ENCODE data around the gene WNT7B.

The WNT7B gene

GRCh38 chr22:45885941-45886395 lies 91.0 kb downstream of the WNT7B start:
- no peaks in the 10 kb centered on the region for H3K9me3 ChIP-seq (ENCODE audit: severe bottlenecking)
- no peaks in the 10 kb centered on the region for H3K36me3 ChIP-seq (ENCODE audit: low read depth)
- TF ChIP-seq CTCF (IDR thresholded peaks at IDR 0.05; ENCODE audit: poor library complexity, severe bottlenecking): no peak
- H3K4me3 ChIP-seq (ENCODE audit: severe bottlenecking): no peak overlapping the region
- DNase-seq (ENCODE audit: low spot score) (peak; percentile 68), ATAC-seq (ENCODE audit: low read depth) (no peak)
- peaks cover 8% of the 10 kb centered on the region for H3K4me1 ChIP-seq (ENCODE audit: insufficient read depth, poor library complexity, severe bottlenecking)
- no peak overlapping the region for H3K27ac ChIP-seq (ENCODE audit: poor library complexity, severe bottlenecking)
- no peaks in the 10 kb centered on the region for H3K27me3 ChIP-seq (ENCODE audit: insufficient read depth, poor library complexity, severe bottlenecking)

- DNase-seq (ENCODE audit: low spot score): no peak
Observed at GRCh38 chr22:45885171-45885840, 91.7 kb downstream of the WNT7B start.

GRCh38 chr22:45884201-45885062 lies 92.5 kb downstream of the WNT7B start:
- Histone ChIP-seq H3K4me3 (ENCODE audit: severe bottlenecking) (no peak overlapping the region), H3K27ac (ENCODE audit: poor library complexity, severe bottlenecking) (no peak overlapping the region), H3K27me3 (ENCODE audit: insufficient read depth, poor library complexity, severe bottlenecking) (no peaks in the 10 kb centered on the region), H3K4me1 (ENCODE audit: insufficient read depth, poor library complexity, severe bottlenecking) (peaks cover 8% of the 10 kb centered on the region), H3K9me3 (ENCODE audit: severe bottlenecking) (no peaks in the 10 kb centered on the region), H3K36me3 (ENCODE audit: low read depth) (no peaks in the 10 kb centered on the region)
- TF ChIP-seq CTCF (IDR thresholded peaks at IDR 0.05; ENCODE audit: poor library complexity, severe bottlenecking): no peak
- ATAC-seq (ENCODE audit: low read depth) (no peak), DNase-seq (ENCODE audit: low spot score) (peak; percentile 63)

More at GRCh38 chr22:45885171-45885840, 91.7 kb downstream of the WNT7B start:
- Histone ChIP-seq H3K27ac (ENCODE audit: poor library complexity, severe bottlenecking) (no peak overlapping the region), H3K9me3 (ENCODE audit: severe bottlenecking) (no peaks in the 10 kb centered on the region), H3K4me3 (ENCODE audit: severe bottlenecking) (no peak overlapping the region), H3K4me1 (ENCODE audit: insufficient read depth, poor library complexity, severe bottlenecking) (peaks cover 8% of the 10 kb centered on the region), H3K27me3 (ENCODE audit: insufficient read depth, poor library complexity, severe bottlenecking) (no peaks in the 10 kb centered on the region), H3K36me3 (ENCODE audit: low read depth) (no peaks in the 10 kb centered on the region)
- no peak for ATAC-seq (ENCODE audit: low read depth)
- no peak for TF ChIP-seq CTCF (IDR thresholded peaks at IDR 0.05; ENCODE audit: poor library complexity, severe bottlenecking)

GRCh38 chr22:45883811-45884170 lies 93.2 kb downstream of the WNT7B start:
- H3K27ac ChIP-seq (ENCODE audit: poor library complexity, severe bottlenecking): no peak overlapping the region
- H3K9me3 ChIP-seq (ENCODE audit: severe bottlenecking): no peaks in the 10 kb centered on the region
- ATAC-seq (ENCODE audit: low read depth) (no peak), DNase-seq (ENCODE audit: low spot score) (no peak)
- H3K4me1 ChIP-seq (ENCODE audit: insufficient read depth, poor library complexity, severe bottlenecking): peaks cover 8% of the 10 kb centered on the region
- TF ChIP-seq CTCF (IDR thresholded peaks at IDR 0.05; ENCODE audit: poor library complexity, severe bottlenecking): no peak
- H3K36me3 ChIP-seq (ENCODE audit: low read depth): no peaks in the 10 kb centered on the region
- no peaks in the 10 kb centered on the region for H3K27me3 ChIP-seq (ENCODE audit: insufficient read depth, poor library complexity, severe bottlenecking)
- no peak overlapping the region for H3K4me3 ChIP-seq (ENCODE audit: severe bottlenecking)
